Panc1 (cell line): Measurements from ENCODE around the gene FFAR3. TPM values are rescaled to one million over a fixed set of nuclear protein-coding genes. Genes with fewer than 3 reads are reported as not detected.

Experiments used
- ATAC-seq: fragments of 200-7000 bp; cut with Tn5 transposase; 2 replicates; pipeline ENCODE4 v1.9.1; 2020; ENCODE audit warnings: mild to moderate bottlenecking, moderate library complexity
- BruUV-seq: library from RNA; stranded (reverse); fragments of 400-500 nt; replicated peaks from 2 replicates; lab custom pipeline; 2021; lab: Mats Ljungman, UMichigan
- CTCF ChIA-PET: fragments of 300-600 bp; sonication (Branson Sonifier 250); formaldehyde crosslinking; loops from one replicate; lab custom pipeline; 2022; ENCODE audit warnings: antibody characterized with exemption; lab: Charles Lee
- POLR2A ChIA-PET: fragments of 300-600 bp; sonication (Branson Sonifier 250); formaldehyde crosslinking; loops from one replicate; lab custom pipeline; 2022; ENCODE audit warnings: antibody characterized with exemption; lab: Charles Lee
- DNase-seq: peaks from one replicate; pipeline ENCODE4 v3.0.0-alpha.2; 2010; ENCODE audit warnings: low read depth, low spot score
- H3K27ac ChIP-seq: 2 replicates; pipeline ENCODE4 v1.5.1; 2011; ENCODE audit warnings: mild to moderate bottlenecking, low read length, inconsistent platforms
- H3K27me3 ChIP-seq: fragments of 200-500 bp; sonication (Bioruptor generic); 2 replicates; pipeline ENCODE4 v1.6.0; 2014; ENCODE audit warnings: low read length, inconsistent platforms; ENCODE audit not compliant: control insufficient read depth, insufficient read depth
- H3K36me3 ChIP-seq: fragments of 200-500 bp; sonication (Bioruptor generic); 2 replicates; pipeline ENCODE4 v1.5.1; 2014; ENCODE audit warnings: inconsistent platforms, mild to moderate bottlenecking, low read length, moderate library complexity; ENCODE audit not compliant: control insufficient read depth, insufficient read depth
- H3K4me1 ChIP-seq: 2 replicates; pipeline ENCODE4 v1.5.1; 2011; ENCODE audit warnings: inconsistent platforms, mild to moderate bottlenecking, low read length, moderate library complexity; ENCODE audit not compliant: control insufficient read depth, insufficient read depth
- H3K4me3 ChIP-seq, 2 experiments: 2 replicates each; pipeline ENCODE4 v1.5.1; 2011 to 2012; ENCODE audit warnings: low read depth in 2 of 2, low read length in 2 of 2, mild to moderate bottlenecking in 2 of 2, inconsistent platforms in 1 of 2, moderate library complexity in 1 of 2
- H3K9me3 ChIP-seq: fragments of 200-500 bp; sonication (Bioruptor generic); 2 replicates; pipeline ENCODE4 v1.5.1; 2014; ENCODE audit warnings: low read depth, mild to moderate bottlenecking, inconsistent platforms, low read length, moderate library complexity; ENCODE audit not compliant: control insufficient read depth, insufficient read depth
- POLR2AphosphoS5 ChIP-seq: IDR thresholded peaks from 2 replicates; pipeline ENCODE4 v1.6.1; 2012; ENCODE audit warnings: mild to moderate bottlenecking, low read depth, low read length, moderate library complexity
- SIN3A ChIP-seq: IDR thresholded peaks from 2 replicates; pipeline ENCODE4 v1.6.1; 2012; ENCODE audit warnings: low read depth, mild to moderate bottlenecking, low read length, moderate library complexity, borderline replicate concordance; ENCODE audit not compliant: insufficient read depth
- TCF7L2 ChIP-seq: IDR thresholded peaks from 2 replicates; pipeline ENCODE4 v1.6.1; 2011; ENCODE audit warnings: mild to moderate bottlenecking, low read depth, low read length, inconsistent platforms
- in situ Hi-C: cut with HindIII; loops from 2 replicates; pipeline ENCODE4 v1.10.0; 2016; ENCODE audit warnings: low sequenced_read_pairs, low pct_unique_long_range_greater_than_20kb
- intact Hi-C: fragments of 100-400 bp; cut with micrococcal nuclease; formaldehyde crosslinking; loops from one replicate; pipeline ENCODE4 v1.10.0; 2022; ENCODE audit not compliant: unreplicated experiment
- total RNA-seq: library from RNA; stranded (reverse); gene quantifications from one replicate; pipeline ENCODE4 v1.2.1, GENCODE V29; 2021; ENCODE audit not compliant: unreplicated experiment
- TF ChIP-seq, protein P1 (sequence below): fragments of 450-650 bp; IDR thresholded peaks from 2 replicates; pipeline ENCODE4 v1.5.1; 2017; ENCODE audit warnings: mild to moderate bottlenecking
- TF ChIP-seq, protein P2 (sequence below), 2 experiments: IDR thresholded peaks; 2 replicates each; pipeline ENCODE4 v1.6.1; 2011 to 2012; ENCODE audit warnings: low read depth in 2 of 2, control low read depth in 1 of 2, low read length in 1 of 2, mild to moderate bottlenecking in 1 of 2, moderate library complexity in 1 of 2; ENCODE audit not compliant: insufficient read depth in 1 of 2

Gene FFAR3
- total RNA-seq, 1 experiment from 2014 or later = not detected

DNA sequence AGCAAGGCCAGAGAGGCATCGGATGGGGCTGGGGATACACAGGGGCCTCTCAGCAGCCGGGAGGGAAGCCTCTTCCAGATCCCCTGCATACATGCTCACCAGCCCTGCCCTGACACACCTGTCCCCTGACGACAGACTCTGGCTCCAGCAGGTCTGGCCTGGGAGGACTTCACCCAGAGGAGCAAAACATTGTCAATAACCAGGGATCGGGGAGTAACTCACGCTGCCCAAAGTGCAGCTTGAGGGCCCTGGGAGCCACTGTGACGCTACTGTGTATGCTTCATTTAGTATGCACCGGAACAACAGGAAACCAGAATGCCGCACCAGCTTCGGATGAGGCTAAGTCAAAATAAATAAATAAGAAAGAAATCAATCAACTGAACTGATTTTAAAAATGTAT is 41.7 kb upstream of the FFAR3 start:
- TF ChIP-seq, protein P1, sequence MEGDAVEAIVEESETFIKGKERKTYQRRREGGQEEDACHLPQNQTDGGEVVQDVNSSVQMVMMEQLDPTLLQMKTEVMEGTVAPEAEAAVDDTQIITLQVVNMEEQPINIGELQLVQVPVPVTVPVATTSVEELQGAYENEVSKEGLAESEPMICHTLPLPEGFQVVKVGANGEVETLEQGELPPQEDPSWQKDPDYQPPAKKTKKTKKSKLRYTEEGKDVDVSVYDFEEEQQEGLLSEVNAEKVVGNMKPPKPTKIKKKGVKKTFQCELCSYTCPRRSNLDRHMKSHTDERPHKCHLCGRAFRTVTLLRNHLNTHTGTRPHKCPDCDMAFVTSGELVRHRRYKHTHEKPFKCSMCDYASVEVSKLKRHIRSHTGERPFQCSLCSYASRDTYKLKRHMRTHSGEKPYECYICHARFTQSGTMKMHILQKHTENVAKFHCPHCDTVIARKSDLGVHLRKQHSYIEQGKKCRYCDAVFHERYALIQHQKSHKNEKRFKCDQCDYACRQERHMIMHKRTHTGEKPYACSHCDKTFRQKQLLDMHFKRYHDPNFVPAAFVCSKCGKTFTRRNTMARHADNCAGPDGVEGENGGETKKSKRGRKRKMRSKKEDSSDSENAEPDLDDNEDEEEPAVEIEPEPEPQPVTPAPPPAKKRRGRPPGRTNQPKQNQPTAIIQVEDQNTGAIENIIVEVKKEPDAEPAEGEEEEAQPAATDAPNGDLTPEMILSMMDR = no peak
- TF ChIP-seq, protein P2, sequence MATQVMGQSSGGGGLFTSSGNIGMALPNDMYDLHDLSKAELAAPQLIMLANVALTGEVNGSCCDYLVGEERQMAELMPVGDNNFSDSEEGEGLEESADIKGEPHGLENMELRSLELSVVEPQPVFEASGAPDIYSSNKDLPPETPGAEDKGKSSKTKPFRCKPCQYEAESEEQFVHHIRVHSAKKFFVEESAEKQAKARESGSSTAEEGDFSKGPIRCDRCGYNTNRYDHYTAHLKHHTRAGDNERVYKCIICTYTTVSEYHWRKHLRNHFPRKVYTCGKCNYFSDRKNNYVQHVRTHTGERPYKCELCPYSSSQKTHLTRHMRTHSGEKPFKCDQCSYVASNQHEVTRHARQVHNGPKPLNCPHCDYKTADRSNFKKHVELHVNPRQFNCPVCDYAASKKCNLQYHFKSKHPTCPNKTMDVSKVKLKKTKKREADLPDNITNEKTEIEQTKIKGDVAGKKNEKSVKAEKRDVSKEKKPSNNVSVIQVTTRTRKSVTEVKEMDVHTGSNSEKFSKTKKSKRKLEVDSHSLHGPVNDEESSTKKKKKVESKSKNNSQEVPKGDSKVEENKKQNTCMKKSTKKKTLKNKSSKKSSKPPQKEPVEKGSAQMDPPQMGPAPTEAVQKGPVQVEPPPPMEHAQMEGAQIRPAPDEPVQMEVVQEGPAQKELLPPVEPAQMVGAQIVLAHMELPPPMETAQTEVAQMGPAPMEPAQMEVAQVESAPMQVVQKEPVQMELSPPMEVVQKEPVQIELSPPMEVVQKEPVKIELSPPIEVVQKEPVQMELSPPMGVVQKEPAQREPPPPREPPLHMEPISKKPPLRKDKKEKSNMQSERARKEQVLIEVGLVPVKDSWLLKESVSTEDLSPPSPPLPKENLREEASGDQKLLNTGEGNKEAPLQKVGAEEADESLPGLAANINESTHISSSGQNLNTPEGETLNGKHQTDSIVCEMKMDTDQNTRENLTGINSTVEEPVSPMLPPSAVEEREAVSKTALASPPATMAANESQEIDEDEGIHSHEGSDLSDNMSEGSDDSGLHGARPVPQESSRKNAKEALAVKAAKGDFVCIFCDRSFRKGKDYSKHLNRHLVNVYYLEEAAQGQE (IDR thresholded peaks at IDR 0.05; ENCODE audit: insufficient read depth in 1 of 2, low read depth in 2 of 2, low read length in 1 of 2) = no peak
- no peak for TF ChIP-seq SIN3A
- no peak for TF ChIP-seq POLR2AphosphoS5
- no peak for TF ChIP-seq TCF7L2

DNA sequence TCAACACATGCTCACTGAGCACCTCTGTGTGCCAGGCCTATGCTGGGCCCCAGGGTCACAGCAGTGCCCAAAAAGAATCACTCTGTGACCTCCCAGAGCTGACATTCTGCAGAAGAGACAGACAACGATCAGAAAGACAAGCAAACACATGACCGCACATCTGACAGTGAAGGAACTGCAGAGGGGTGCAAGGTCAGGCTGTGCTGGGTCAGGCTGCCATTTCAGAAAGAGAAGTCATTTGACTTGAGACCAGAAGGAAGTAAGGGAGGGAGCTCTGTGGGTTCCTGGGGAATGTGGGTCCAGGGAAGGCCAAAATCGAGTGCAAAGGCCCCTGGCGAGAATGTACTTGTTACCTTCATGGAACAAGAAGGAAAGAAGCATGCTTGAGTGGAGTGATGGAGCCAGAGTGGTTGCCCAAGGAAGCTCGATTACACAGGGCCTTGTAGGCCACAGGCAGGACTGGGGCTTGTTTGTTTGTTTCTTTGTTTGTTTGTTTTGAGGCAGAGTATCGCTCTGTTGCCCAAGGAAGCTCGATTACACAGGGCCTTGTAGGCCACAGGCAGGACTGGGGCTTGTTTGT is 40.7 kb upstream of the FFAR3 start:
- TF ChIP-seq SIN3A (no peak), POLR2AphosphoS5 (no peak), TCF7L2 (no peak)
- TF ChIP-seq, protein P1 = no peak
- TF ChIP-seq, protein P2 (IDR thresholded peaks at IDR 0.05; ENCODE audit: insufficient read depth in 1 of 2, low read depth in 2 of 2, low read length in 1 of 2) = no peak
- ATAC-seq (peak; percentile 29; the same call in 1 of the 2 replicates), DNase-seq (no peak)
- ChIA-PET POLR2A (no interaction called here), CTCF (no interaction called here)
- Histone ChIP-seq H3K4me3 (no peak overlapping the region), H3K4me1 (no peaks in the 10 kb centered on the region; the same call in 1 of the 2 replicates), H3K27me3 (no peaks in the 10 kb centered on the region), H3K27ac (no peak overlapping the region), H3K9me3 (no peaks in the 10 kb centered on the region), H3K36me3 (no peaks in the 10 kb centered on the region)
- intact Hi-C loops = no loop called here
- BruUV-seq = no TSS peak
- in situ Hi-C loops = no loop called here

More for the DNA sequence above, 41.7 kb upstream of the FFAR3 start:
- POLR2A ChIA-PET = no interaction called here
- ATAC-seq (no peak), DNase-seq (no peak)
- H3K27ac ChIP-seq = no peak overlapping the region
- no peaks in the 10 kb centered on the region for H3K9me3 ChIP-seq
- no peaks in the 10 kb centered on the region for H3K27me3 ChIP-seq
- CTCF ChIA-PET = no interaction called here
- no TSS peak for BruUV-seq
- H3K4me1 ChIP-seq = no peaks in the 10 kb centered on the region; the same call in 1 of the 2 replicates
- intact Hi-C loops (no loop called here), in situ Hi-C loops (no loop called here)
- H3K36me3 ChIP-seq = no peaks in the 10 kb centered on the region
- H3K4me3 ChIP-seq = no peak overlapping the region
